ENCODE measurements around the gene TMEM198. TPM values are rescaled to one million over a fixed set of nuclear protein-coding genes. Genes with fewer than 3 reads are reported as not detected.

Gene TMEM198
- total and polyA plus RNA-seq, 2 of the 4 experiments (the other 2 are of a cell fraction), result 0.18 to 2.2 TPM

- DNase-seq (no peak), ATAC-seq (ENCODE audit: low read depth) (no peak)
- no peak overlapping the region for H2AFZ ChIP-seq (replicated peaks; ENCODE audit: low read length, poor library complexity)
- no peak overlapping the region for H4K91ac ChIP-seq (ENCODE audit: insufficient read depth, low read depth, low read length)
- no peak overlapping the region for H3K14ac ChIP-seq (replicated peaks; ENCODE audit: low read depth, low read length)
- no peak overlapping the region for H2BK5ac ChIP-seq (ENCODE audit: low read depth, low read length, poor library complexity, severe bottlenecking)
- peaks cover 24% of the 10 kb centered on the region for H3K36me3 ChIP-seq (ENCODE audit: control insufficient read depth, insufficient read depth, low read length)
- peaks cover 6% of the 10 kb centered on the region; the same call in 1 of the 2 replicates for H3K9me1 ChIP-seq (ENCODE audit: insufficient read depth, low read length)
- no peak overlapping the region for H4K5ac ChIP-seq (ENCODE audit: low read depth, low read length)
- CTCF ChIA-PET, result no interaction called here
- peaks cover 0 to 6% of the 10 kb centered on the region in 2 experiments; a peak in 1 of 4 replicates for H3K79me1 ChIP-seq (ENCODE audit: low read depth in 1 of 2, low read length in 2 of 2)
- peaks cover 2% of the 10 kb centered on the region; the same call in 1 of the 2 replicates for H3K4me1 ChIP-seq (ENCODE audit: control insufficient read depth, insufficient read depth, low read length)
- no peak overlapping the region for H2AK5ac ChIP-seq (ENCODE audit: low read depth, low read length)
- POLR2A ChIA-PET (ENCODE audit: unreplicated experiment), result no interaction called here
- TF ChIP-seq MAFK (IDR thresholded peaks at IDR 0.05; ENCODE audit: low read depth, low read length), result no peak
- TF ChIP-seq CHD1 (IDR thresholded peaks at IDR 0.05; ENCODE audit: low read depth, low read length), result no peak
- TF ChIP-seq RFX5 (IDR thresholded peaks at IDR 0.05; ENCODE audit: low read depth, low read length), result no peak
- TF ChIP-seq CEBPB (IDR thresholded peaks at IDR 0.05; ENCODE audit: low read depth, low read length), result no peak
- TF ChIP-seq USF2 (IDR thresholded peaks at IDR 0.05; ENCODE audit: low read depth, low read length), result no peak
- no peak for TF ChIP-seq POLR2A (IDR thresholded peaks at IDR 0.05; ENCODE audit: low read depth, low read length)
- no peak for TF ChIP-seq FOS (IDR thresholded peaks at IDR 0.05; ENCODE audit: low read depth, low read length)
- TF ChIP-seq MAZ (IDR thresholded peaks at IDR 0.05; ENCODE audit: borderline replicate concordance, low read depth, low read length), result no peak
- TF ChIP-seq NFE2L2 (IDR thresholded peaks at IDR 0.05; ENCODE audit: low read depth, low read length), result no peak
- no peak for TF ChIP-seq ELK1 (IDR thresholded peaks at IDR 0.05; ENCODE audit: borderline replicate concordance, low read depth, low read length)
- no peak for TF ChIP-seq BHLHE40 (IDR thresholded peaks at IDR 0.05; ENCODE audit: low read depth, low read length)
- TF ChIP-seq MXI1 (IDR thresholded peaks at IDR 0.05; ENCODE audit: borderline replicate concordance, low read depth, low read length), result no peak
- TF ChIP-seq SMC3 (IDR thresholded peaks at IDR 0.05; ENCODE audit: low read depth, low read length), result no peak
- TF ChIP-seq RAD21 (IDR thresholded peaks at IDR 0.05; ENCODE audit: low read length), result no peak
- no peak for TF ChIP-seq CTCF (conservative IDR thresholded peaks at IDR 0.05; ENCODE audit: low read depth, low read length)
- H2BK20ac ChIP-seq (ENCODE audit: low read depth, low read length), result no peak overlapping the region
- H3K9ac ChIP-seq (ENCODE audit: low read depth, low read length), result no peak overlapping the region
- no peak overlapping the region for H3K4me2 ChIP-seq (ENCODE audit: low read depth, low read length)
- no peaks in the 10 kb centered on the region for H3K9me3 ChIP-seq (ENCODE audit: control insufficient read depth, insufficient read depth, low read length)
- H3K23ac ChIP-seq (ENCODE audit: low read depth, low read length), result no peak overlapping the region
- peaks cover 11% of the 10 kb centered on the region; the same call in 1 of the 2 replicates for H4K20me1 ChIP-seq (ENCODE audit: insufficient read depth, low read length)
- WGBS, 2 experiments (ENCODE audit: extremely low coverage in 2 of 2, insufficient read length in 1 of 2), result 93% methylated on average over 9 of the region's 20 CpGs; no CpG with 5 or more reads in 1 of the 2 experiments
- dilution Hi-C loops (cut with HindIII; ENCODE audit: low sequenced_read_pairs, unreplicated experiment), result no loop called here
- H3K56ac ChIP-seq (ENCODE audit: extremely low read depth, insufficient read depth, low read length), result no peak overlapping the region
- H3K4me3 ChIP-seq (ENCODE audit: insufficient read depth, low read depth, low read length), result no peak overlapping the region
- H2BK15ac ChIP-seq (ENCODE audit: low read depth, low read length), result no peak overlapping the region
- intact Hi-C loops (cut with micrococcal nuclease), result no loop called here
- no peak overlapping the region for H3K27ac ChIP-seq (ENCODE audit: insufficient read depth, low read length)
- in situ Hi-C loops (cut with MboI; ENCODE audit: low sequenced_read_pairs), result no loop called here
- H3K4ac ChIP-seq (ENCODE audit: low read depth, low read length), result no peak overlapping the region
- no peak overlapping the region for H2BK120ac ChIP-seq (ENCODE audit: low read depth, low read length)
- no TSS peak for BruUV-seq (replicated peaks)
- H4K8ac ChIP-seq (ENCODE audit: low read depth in 2 of 2, low read length in 2 of 2), result no peak overlapping the region
- H3K27me3 ChIP-seq (ENCODE audit: control insufficient read depth, insufficient read depth, low read length), result no peaks in the 10 kb centered on the region
- no peak overlapping the region for H3K18ac ChIP-seq (ENCODE audit: low read depth, low read length)
- H2AK9ac ChIP-seq (replicated peaks; ENCODE audit: low read depth, low read length, poor library complexity), result no peak overlapping the region
These were observed 19.6 kb downstream of the TMEM198 start for GRCh38 chr2:219563271-219563928.

Measured in IMR-90 (cell line).